CD4-positive, alpha-beta T cell treated with Interleukin-17A for 4 hours (primary cell): ENCODE measurements around the gene ABCC2.
A peak's percentile ranks its signal among the peaks of the same experiment; 100 is the strongest.
"Not testable (repeated sequence)": the region's sequence is repeated elsewhere in the genome, so short reads cannot be mapped to it uniquely, and the experiment has no call there.

Experiments used
- DNase-seq: peaks from one replicate; pipeline ENCODE4 v3.0.0-alpha.2; 2020; ENCODE audit warnings: mixed read lengths

ABCC2 gene

GRCh38 chr10:99855479-99856071, 73.1 kb downstream of the ABCC2 start:
- no peak for DNase-seq

GRCh38 chr10:99858849-99859248, 76.4 kb downstream of the ABCC2 start:
- no peak for DNase-seq

- no peak for DNase-seq
These were observed 77.1 kb downstream of the ABCC2 start for GRCh38 chr10:99859585-99859984.

GRCh38 chr10:99860466-99860865, 78.0 kb downstream of the ABCC2 start:
- no peak for DNase-seq

- not testable (repeated sequence) for DNase-seq
These were observed 81.2 kb downstream of the ABCC2 start for GRCh38 chr10:99863535-99864240.

GRCh38 chr10:99867250-99867649, 84.8 kb downstream of the ABCC2 start:
- not testable (repeated sequence) for DNase-seq

GRCh38 chr10:99869581-99870122, 87.2 kb downstream of the ABCC2 start:
- no peak for DNase-seq

GRCh38 chr10:99870123-99870730, 87.8 kb downstream of the ABCC2 start:
- DNase-seq: peak; percentile 33

GRCh38 chr10:99872367-99873162, 90.1 kb downstream of the ABCC2 start:
- no peak for DNase-seq

- DNase-seq: no peak
These were observed 91.4 kb downstream of the ABCC2 start for GRCh38 chr10:99873846-99874245.

GRCh38 chr10:99874341-99875085, 92.1 kb downstream of the ABCC2 start:
- no peak for DNase-seq

GRCh38 chr10:99875473-99875872, 93.0 kb downstream of the ABCC2 start:
- DNase-seq: no peak

GRCh38 chr10:99880080-99880835, 97.8 kb downstream of the ABCC2 start:
- no peak for DNase-seq

GRCh38 chr10:99881371-99881770, 98.9 kb downstream of the ABCC2 start:
- DNase-seq: no peak

- no peak for DNase-seq
These were observed 101.1 kb downstream of the ABCC2 start for GRCh38 chr10:99883523-99883922.

GRCh38 chr10:99888622-99889021, 106.2 kb downstream of the ABCC2 start:
- DNase-seq: no peak

GRCh38 chr10:99894613-99895012, 112.2 kb downstream of the ABCC2 start:
- no peak for DNase-seq

- DNase-seq: not testable (repeated sequence)
These were observed 112.6 kb downstream of the ABCC2 start for GRCh38 chr10:99895066-99895465.

- DNase-seq: no peak
These were observed 113.4 kb downstream of the ABCC2 start for GRCh38 chr10:99895867-99896266.
